ENCODE data around the gene NTNG1.

The NTNG1 gene

GRCh38 chr1:107198561-107198960 lies 57.7 kb downstream of the NTNG1 start:
- DNase-seq (ENCODE audit: low spot score) = no peak
- in situ Hi-C loops (cut with MboI; ENCODE audit: low sequenced_read_pairs, unreplicated experiment) = loop anchor here (25.0 kb wide), 1 partner anchor 339 kb away; no protein-coding TSS in a partner anchor
- TF ChIP-seq, protein P1, sequence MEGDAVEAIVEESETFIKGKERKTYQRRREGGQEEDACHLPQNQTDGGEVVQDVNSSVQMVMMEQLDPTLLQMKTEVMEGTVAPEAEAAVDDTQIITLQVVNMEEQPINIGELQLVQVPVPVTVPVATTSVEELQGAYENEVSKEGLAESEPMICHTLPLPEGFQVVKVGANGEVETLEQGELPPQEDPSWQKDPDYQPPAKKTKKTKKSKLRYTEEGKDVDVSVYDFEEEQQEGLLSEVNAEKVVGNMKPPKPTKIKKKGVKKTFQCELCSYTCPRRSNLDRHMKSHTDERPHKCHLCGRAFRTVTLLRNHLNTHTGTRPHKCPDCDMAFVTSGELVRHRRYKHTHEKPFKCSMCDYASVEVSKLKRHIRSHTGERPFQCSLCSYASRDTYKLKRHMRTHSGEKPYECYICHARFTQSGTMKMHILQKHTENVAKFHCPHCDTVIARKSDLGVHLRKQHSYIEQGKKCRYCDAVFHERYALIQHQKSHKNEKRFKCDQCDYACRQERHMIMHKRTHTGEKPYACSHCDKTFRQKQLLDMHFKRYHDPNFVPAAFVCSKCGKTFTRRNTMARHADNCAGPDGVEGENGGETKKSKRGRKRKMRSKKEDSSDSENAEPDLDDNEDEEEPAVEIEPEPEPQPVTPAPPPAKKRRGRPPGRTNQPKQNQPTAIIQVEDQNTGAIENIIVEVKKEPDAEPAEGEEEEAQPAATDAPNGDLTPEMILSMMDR (IDR thresholded peaks at IDR 0.05; ENCODE audit: borderline replicate concordance, control extremely low read depth, extremely low read depth, insufficient read depth, missing control alignments) = no peak

DNA sequence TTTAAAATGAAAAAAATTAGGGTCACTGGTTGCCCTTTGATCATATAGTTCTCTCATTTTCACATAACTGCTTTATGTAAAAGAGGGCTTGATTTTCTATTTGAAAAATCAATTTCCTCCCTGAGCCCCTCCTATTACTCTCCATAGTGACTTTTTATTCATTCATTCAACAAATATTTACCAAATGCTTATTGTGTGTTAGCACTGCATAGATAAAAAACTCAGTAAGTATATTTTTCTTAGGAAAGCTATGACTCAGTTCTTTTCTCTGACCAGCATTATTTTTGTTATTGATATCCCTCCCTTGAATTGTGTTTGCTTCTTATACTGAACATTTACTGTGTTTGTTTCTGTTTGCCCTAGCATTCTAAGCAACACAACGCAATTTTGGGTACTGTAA lies 59.8 kb downstream of the NTNG1 start:
- in situ Hi-C loops (cut with MboI; ENCODE audit: low sequenced_read_pairs, unreplicated experiment) = no loop called here
- TF ChIP-seq, protein P1 (IDR thresholded peaks at IDR 0.05; ENCODE audit: borderline replicate concordance, control extremely low read depth, extremely low read depth, insufficient read depth, missing control alignments) = no peak
- no peak for DNase-seq (ENCODE audit: low spot score)

GRCh38 chr1:107202007-107202406 lies 61.2 kb downstream of the NTNG1 start:
- in situ Hi-C loops (cut with MboI; ENCODE audit: low sequenced_read_pairs, unreplicated experiment) = no loop called here
- TF ChIP-seq, protein P1 (IDR thresholded peaks at IDR 0.05; ENCODE audit: borderline replicate concordance, control extremely low read depth, extremely low read depth, insufficient read depth, missing control alignments) = no peak
- no peak for DNase-seq (ENCODE audit: low spot score)

DNA sequence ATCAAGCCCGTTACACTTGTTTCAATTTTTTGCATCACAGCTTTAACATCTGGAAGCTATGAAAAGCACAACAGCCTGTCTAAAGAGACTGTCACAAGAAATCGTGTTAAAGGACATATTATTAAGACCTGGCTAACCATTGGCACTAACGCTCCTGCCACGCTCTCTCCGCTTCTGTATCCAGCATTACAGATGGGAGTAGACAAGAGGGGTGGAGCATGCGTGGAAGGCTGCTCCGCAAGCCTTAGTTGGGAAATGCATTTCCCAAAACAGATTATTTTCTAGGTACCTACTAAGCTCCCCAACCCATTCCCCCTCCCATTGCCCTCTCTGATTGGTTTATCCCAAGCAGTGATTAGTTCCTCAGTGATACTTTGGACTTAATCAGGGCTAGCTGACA lies 72.4 kb downstream of the NTNG1 start:
- DNase-seq (ENCODE audit: low spot score) = no peak
- in situ Hi-C loops (cut with MboI; ENCODE audit: low sequenced_read_pairs, unreplicated experiment) = no loop called here
- TF ChIP-seq, protein P1 (IDR thresholded peaks at IDR 0.05; ENCODE audit: borderline replicate concordance, control extremely low read depth, extremely low read depth, insufficient read depth, missing control alignments) = no peak

DNA sequence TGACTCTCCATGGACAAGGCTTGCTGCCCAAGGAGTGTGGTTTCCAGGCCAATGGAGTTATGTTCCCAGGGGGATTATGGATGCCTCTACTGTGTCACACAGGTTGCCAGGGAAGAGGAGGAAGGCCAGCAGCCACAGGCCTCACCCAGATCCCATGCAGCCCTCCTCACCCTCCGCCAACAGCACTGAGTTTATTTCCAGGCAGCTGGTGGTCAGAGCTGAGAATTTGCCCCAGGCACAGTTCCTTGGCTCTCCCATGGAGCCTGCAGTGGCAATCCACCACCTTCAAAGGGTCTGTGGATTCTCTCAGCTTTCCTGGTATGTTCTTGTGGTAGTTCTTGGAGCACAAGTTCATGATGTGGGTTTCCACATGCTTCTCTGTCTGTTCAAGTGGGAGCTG lies 79.2 kb downstream of the NTNG1 start:
- in situ Hi-C loops (cut with MboI; ENCODE audit: low sequenced_read_pairs, unreplicated experiment) = no loop called here
- TF ChIP-seq, protein P1 (IDR thresholded peaks at IDR 0.05; ENCODE audit: borderline replicate concordance, control extremely low read depth, extremely low read depth, insufficient read depth, missing control alignments) = no peak
- no peak for DNase-seq (ENCODE audit: low spot score)

GRCh38 chr1:107225706-107226105 lies 84.9 kb downstream of the NTNG1 start:
- DNase-seq (ENCODE audit: low spot score) = no peak
- in situ Hi-C loops (cut with MboI; ENCODE audit: low sequenced_read_pairs, unreplicated experiment) = no loop called here
- TF ChIP-seq, protein P1 (IDR thresholded peaks at IDR 0.05; ENCODE audit: borderline replicate concordance, control extremely low read depth, extremely low read depth, insufficient read depth, missing control alignments) = no peak

All from GM13976 (cell line).